K562 (cell line): Measurements from ENCODE around the gene CCM2. TPM values are rescaled to one million over a fixed set of nuclear protein-coding genes. Genes with fewer than 3 reads are reported as not detected.

Experiments
- ATAC-seq: fragments of 200-7000 bp; cut with Tn5 transposase; 3 replicates; pipeline ENCODE4 v1.9.1; 2020; ENCODE audit warnings: moderate library complexity
- BruUV-seq: library from RNA; stranded (reverse); fragments of 400-500 nt; replicated peaks from 2 replicates; lab custom pipeline; 2021; lab: Mats Ljungman, UMichigan
- CTCF ChIA-PET: fragments of 300-600 bp; formaldehyde crosslinking; extraction: SDS; loops from one replicate; lab custom pipeline; 2021; ENCODE audit warnings: low intra/inter-chr PET ratio; lab: Yijun Ruan, JAX
- POLR2A ChIA-PET: fragments of 300-600, 350-650 bp; sonication (Branson Sonifier 250); formaldehyde crosslinking; extraction: SDS; loops from one replicate; lab custom pipeline; 2021; ENCODE audit warnings: antibody characterized with exemption, inconsistent platforms; lab: Yijun Ruan, JAX
- DNase-seq, 4 experiments: peaks; one replicate each; pipeline versions ENCODE4 v3.0.0 to v3.0.0-alpha.2; 2011 to 2018; ENCODE audit warnings: low spot score in 3 of 4, mixed read lengths in 3 of 4; ENCODE audit errors: extremely low read depth in 1 of 4
- FAIRE-seq: peaks from 2 replicates; lab custom pipeline; 2011; peaks lifted over from hg19 to GRCh38; lab: Jason Lieb, UNC
- H2AFZ ChIP-seq: 2 replicates; pipeline ENCODE4 v1.6.0; 2011; ENCODE audit warnings: low read depth, low read length, control low read depth, inconsistent platforms
- H3K27ac ChIP-seq: fragments of 200-600 bp; 3 replicates; pipeline ENCODE4 v1.8.0; 2011; ENCODE audit warnings: low read depth, mild to moderate bottlenecking, control low read depth, inconsistent platforms, low read length, moderate library complexity, mixed read lengths; ENCODE audit errors: extremely low read depth
- H3K27me3 ChIP-seq, 2 experiments: fragments of 300-600 bp in 1 of 2; 2 replicates in 1 of 2; 3 replicates in 1 of 2; pipeline versions ENCODE4 v1.6.0 to v1.8.0; 2011; ENCODE audit warnings: inconsistent platforms in 2 of 2, low read length in 2 of 2, mild to moderate bottlenecking in 1 of 2, mixed read lengths in 1 of 2, moderate library complexity in 1 of 2; ENCODE audit not compliant: control insufficient read depth in 2 of 2, insufficient read depth in 2 of 2
- H3K36me3 ChIP-seq: fragments of 300-600 bp; 3 replicates; pipeline ENCODE4 v1.8.0; 2011; ENCODE audit warnings: mild to moderate bottlenecking, low read length, inconsistent platforms; ENCODE audit not compliant: control insufficient read depth, insufficient read depth
- H3K4me1 ChIP-seq, 2 experiments: fragments of 200-600 bp in 1 of 2; replicated peaks in 1 of 2; 2 replicates in 1 of 2; 3 replicates in 1 of 2; pipeline versions ENCODE4 v1.5.1 to v1.8.0; 2011; ENCODE audit warnings: inconsistent platforms in 2 of 2, low read length in 2 of 2, mild to moderate bottlenecking in 1 of 2, mixed read lengths in 1 of 2, moderate library complexity in 1 of 2; ENCODE audit not compliant: control insufficient read depth in 2 of 2, insufficient read depth in 2 of 2
- H3K4me2 ChIP-seq: 2 replicates; pipeline ENCODE4 v1.6.1; 2011; ENCODE audit warnings: low read length, control low read depth, inconsistent platforms, mixed read lengths; ENCODE audit not compliant: insufficient read depth
- H3K4me3 ChIP-seq: fragments of 200-600 bp; sonication (generic), shearing (Covaris generic); 2 replicates; pipeline ENCODE4 v1.5.1; 2016; ENCODE audit warnings: control low read depth, inconsistent platforms
- H3K79me2 ChIP-seq: fragments of 200-600 bp; 3 replicates; pipeline ENCODE4 v1.8.0; 2011; ENCODE audit warnings: low read length, inconsistent platforms; ENCODE audit not compliant: control insufficient read depth, insufficient read depth
- H3K9ac ChIP-seq, 2 experiments: 2 replicates each; pipeline versions ENCODE4 v1.6.0 to v1.6.1; 2011; ENCODE audit warnings: low read depth in 2 of 2, low read length in 2 of 2, control low read depth in 1 of 2, inconsistent platforms in 1 of 2, mild to moderate bottlenecking in 1 of 2, mixed read lengths in 1 of 2; ENCODE audit not compliant: insufficient read depth in 1 of 2
- H3K9me1 ChIP-seq: one replicate; pipeline ENCODE4 v1.6.0; 2011; ENCODE audit warnings: inconsistent platforms, mild to moderate bottlenecking, low read length, moderate library complexity; ENCODE audit not compliant: control insufficient read depth, insufficient read depth
- H3K9me3 ChIP-seq: replicated peaks from 2 replicates; pipeline ENCODE4 v1.5.1; 2011; ENCODE audit warnings: low read depth, low read length, inconsistent platforms; ENCODE audit not compliant: control insufficient read depth, insufficient read depth
- H4K20me1 ChIP-seq: replicated peaks from 2 replicates; pipeline ENCODE4 v1.6.1; 2011; ENCODE audit warnings: low read length, inconsistent platforms, mixed read lengths; ENCODE audit not compliant: control insufficient read depth, insufficient read depth
- BHLHE40 ChIP-seq: IDR thresholded peaks from 2 replicates; pipeline ENCODE4 v1.6.1; 2011; ENCODE audit warnings: low read length, improper control_type of control experiment
- CBFA2T3 ChIP-seq: fragments of 450-650 bp; IDR thresholded peaks from 2 replicates; pipeline ENCODE4 v1.6.1; 2017
- CREM ChIP-seq: IDR thresholded peaks from 2 replicates; pipeline ENCODE4 v1.6.1; 2014; ENCODE audit warnings: antibody characterized with exemption, low read depth
- OTX1 ChIP-seq: fragments of 450-650 bp; formaldehyde crosslinking; IDR thresholded peaks from 2 replicates; pipeline ENCODE4 v1.4.0; 2022; ENCODE audit warnings: mild to moderate bottlenecking
- RBFOX2 ChIP-seq: fragments of 200-400 bp; formaldehyde crosslinking; IDR thresholded peaks from 2 replicates; pipeline ENCODE4 v1.6.1; 2017; ENCODE audit warnings: low read depth, mild to moderate bottlenecking, low read length, moderate library complexity
- ZFP1 ChIP-seq: fragments of 450-650 bp; formaldehyde crosslinking; IDR thresholded peaks from 2 replicates; pipeline ENCODE4 v1.4.0; 2020; ENCODE audit warnings: mild to moderate bottlenecking, mixed read lengths
- ZNF57 ChIP-seq: fragments of 450-650 bp; formaldehyde crosslinking; IDR thresholded peaks from 2 replicates; pipeline ENCODE4 v1.4.0; 2020; ENCODE audit warnings: mild to moderate bottlenecking, moderate library complexity
- ZNF764 ChIP-seq: fragments of 250-450 bp; sonication (Bioruptor Pico); IDR thresholded peaks from 2 replicates; pipeline ENCODE4 v1.4.0; 2020; ENCODE audit warnings: low read depth, mild to moderate bottlenecking, moderate library complexity
- WGBS: fragments of 100-300 bp; shearing (Covaris generic); methylation state at CpG from one replicate; pipeline ENCODE4 v1.1.6; 2016; ENCODE audit warnings: low coverage, mixed read lengths; ENCODE audit not compliant: insufficient coverage; ENCODE audit errors: missing lambda C conversion rate; 5-methylcytosine and 5-hydroxymethylcytosine counted together
- in situ Hi-C: fragments of 300-500 bp; cut with MboI; formaldehyde crosslinking; loops from 4 replicates; pipeline ENCODE4 v1.15.0; 2018; ENCODE audit warnings: inconsistent platforms, mixed read lengths
- intact Hi-C: fragments of 100-400 bp; cut with micrococcal nuclease; formaldehyde crosslinking; loops from 2 replicates; pipeline ENCODE4 v1.14.2; 2022
- polyA plus RNA-seq, 8 experiments: library from polyadenylated mRNA; depleted of rRNA in 4 of 8; stranded (reverse) in 5 of 8; unstranded in 3 of 8; fragments of >200 nt; fragmentation: Nextera tagmentation in 2 of 8; fragmentation: Illumina TruSeq in 1 of 8; extraction: Ambion mirVana in 2 of 8; extraction: Trizol in 1 of 8; gene quantifications; 2 replicates each; pipeline versions ENCODE4 v1.2.1 to v1.2.3, GENCODE V29; 2011 to 2014; ENCODE audit warnings: inconsistent platforms in 1 of 8, missing spikeins in 1 of 8
- total RNA-seq, 7 experiments: library from RNA; depleted of rRNA in 6 of 7; stranded (reverse); fragments of >200 nt in 6 of 7; fragmentation: Illumina TruSeq in 2 of 7; extraction: Trizol in 2 of 7; gene quantifications; 2 replicates each; pipeline versions ENCODE4 v1.2.1 to v1.2.3, GENCODE V29; 2011 to 2021; ENCODE audit warnings: low replicate concordance in 1 of 7
- TF ChIP-seq, protein P1 (sequence below): sonication (generic); formaldehyde crosslinking; IDR thresholded peaks from 2 replicates; pipeline ENCODE4 v1.8.0; 2023; ENCODE audit warnings: mild to moderate bottlenecking, missing genetic modification reagents
- TF ChIP-seq, protein P2 (sequence below): fragments of 150-350 bp; conservative IDR thresholded peaks from 2 replicates; pipeline ENCODE4 v1.6.1; 2014; ENCODE audit warnings: low read length
- TF ChIP-seq, protein P3 (sequence below): fragments of 450-650 bp; IDR thresholded peaks from 2 replicates; pipeline ENCODE4 v1.6.1; 2014; ENCODE audit warnings: low read depth, mild to moderate bottlenecking, moderate library complexity, borderline replicate concordance
- TF ChIP-seq, protein P4 (sequence below): IDR thresholded peaks from 2 replicates; pipeline ENCODE4 v1.6.1; 2011; ENCODE audit warnings: borderline replicate concordance, low read depth, mild to moderate bottlenecking, moderate library complexity, low read length; ENCODE audit not compliant: insufficient read depth, poor library complexity, severe bottlenecking

Gene CCM2
- total and polyA plus RNA-seq, 9 of the 15 experiments (the other 6 are each of a cell fraction or from before 2014, with no cell fraction given) = 0.41 to 38.6 (median 25.9) TPM

DNA sequence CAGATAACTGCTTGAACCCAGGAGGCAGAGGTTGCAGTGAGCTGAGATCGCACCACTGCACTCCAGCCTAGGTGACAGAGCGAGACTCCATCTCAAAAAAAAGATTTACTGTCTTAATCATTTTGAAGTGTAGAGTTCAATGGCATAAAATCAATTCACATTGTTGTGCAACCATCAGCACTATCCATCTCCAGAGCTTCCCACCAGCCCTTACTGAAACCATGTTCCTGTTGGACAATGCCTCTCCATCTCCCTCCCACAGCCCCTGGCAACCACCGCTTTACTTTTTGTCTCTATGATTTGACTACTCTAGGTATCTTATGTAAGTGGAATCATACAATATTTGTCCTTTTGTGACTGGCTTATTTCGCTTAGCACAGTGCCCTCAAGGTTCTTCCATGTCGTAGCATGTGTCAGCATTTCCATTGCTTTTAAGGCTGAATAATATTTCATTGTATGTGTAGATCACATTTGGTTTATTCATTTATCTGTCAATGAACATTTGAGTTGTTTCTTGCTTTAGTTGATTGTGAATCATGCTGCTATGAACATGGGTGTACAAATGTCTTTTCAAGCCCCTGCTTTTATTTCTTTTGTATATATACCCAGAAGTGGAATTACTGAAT is 55.7 kb downstream of the CCM2 start:
- Histone ChIP-seq H3K9me1 (no peaks in the 10 kb centered on the region), H3K79me2 (peaks cover 24% of the 10 kb centered on the region), H3K4me1 (no peaks in the 10 kb centered on the region), H4K20me1 (no peaks in the 10 kb centered on the region), H3K9me3 (no peaks in the 10 kb centered on the region), H3K36me3 (peaks cover 20% of the 10 kb centered on the region; the same call in 2 of the 3 replicates), H3K27me3 (no peaks in the 10 kb centered on the region), H3K4me3 (no peak overlapping the region), H3K4me2 (no peak overlapping the region), H3K27ac (no peak overlapping the region), H3K9ac (no peak overlapping the region), H2AFZ (no peak overlapping the region)
- ChIA-PET POLR2A (interaction anchor here (1.0 to 1.4 kb wide), 2 partner anchors 56 to 70 kb away, joined by 3 read pairs; partner anchors contain the start of gene TBRG4), CTCF (no interaction called here)
- no peak for DNase-seq
- WGBS = 92% methylated on average over 5 of the region's 5 CpGs
- no TSS peak for BruUV-seq
- ATAC-seq = no peak
- in situ Hi-C loops = no loop called here
- no peak for FAIRE-seq
- intact Hi-C loops = no loop called here
- TF ChIP-seq BHLHE40 (no peak), RBFOX2 (no peak), ZNF764 (CRISPR knock-in tag) (no peak), CBFA2T3 (no peak), OTX1 (CRISPR knock-in tag) (no peak), CREM (no peak), ZFP1 (CRISPR knock-in tag) (no peak), ZNF57 (CRISPR knock-in tag) (no peak)
- TF ChIP-seq, protein P1, sequence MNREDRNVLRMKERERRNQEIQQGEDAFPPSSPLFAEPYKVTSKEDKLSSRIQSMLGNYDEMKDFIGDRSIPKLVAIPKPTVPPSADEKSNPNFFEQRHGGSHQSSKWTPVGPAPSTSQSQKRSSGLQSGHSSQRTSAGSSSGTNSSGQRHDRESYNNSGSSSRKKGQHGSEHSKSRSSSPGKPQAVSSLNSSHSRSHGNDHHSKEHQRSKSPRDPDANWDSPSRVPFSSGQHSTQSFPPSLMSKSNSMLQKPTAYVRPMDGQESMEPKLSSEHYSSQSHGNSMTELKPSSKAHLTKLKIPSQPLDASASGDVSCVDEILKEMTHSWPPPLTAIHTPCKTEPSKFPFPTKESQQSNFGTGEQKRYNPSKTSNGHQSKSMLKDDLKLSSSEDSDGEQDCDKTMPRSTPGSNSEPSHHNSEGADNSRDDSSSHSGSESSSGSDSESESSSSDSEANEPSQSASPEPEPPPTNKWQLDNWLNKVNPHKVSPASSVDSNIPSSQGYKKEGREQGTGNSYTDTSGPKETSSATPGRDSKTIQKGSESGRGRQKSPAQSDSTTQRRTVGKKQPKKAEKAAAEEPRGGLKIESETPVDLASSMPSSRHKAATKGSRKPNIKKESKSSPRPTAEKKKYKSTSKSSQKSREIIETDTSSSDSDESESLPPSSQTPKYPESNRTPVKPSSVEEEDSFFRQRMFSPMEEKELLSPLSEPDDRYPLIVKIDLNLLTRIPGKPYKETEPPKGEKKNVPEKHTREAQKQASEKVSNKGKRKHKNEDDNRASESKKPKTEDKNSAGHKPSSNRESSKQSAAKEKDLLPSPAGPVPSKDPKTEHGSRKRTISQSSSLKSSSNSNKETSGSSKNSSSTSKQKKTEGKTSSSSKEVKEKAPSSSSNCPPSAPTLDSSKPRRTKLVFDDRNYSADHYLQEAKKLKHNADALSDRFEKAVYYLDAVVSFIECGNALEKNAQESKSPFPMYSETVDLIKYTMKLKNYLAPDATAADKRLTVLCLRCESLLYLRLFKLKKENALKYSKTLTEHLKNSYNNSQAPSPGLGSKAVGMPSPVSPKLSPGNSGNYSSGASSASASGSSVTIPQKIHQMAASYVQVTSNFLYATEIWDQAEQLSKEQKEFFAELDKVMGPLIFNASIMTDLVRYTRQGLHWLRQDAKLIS (CRISPR knock-in tag) = no peak
- TF ChIP-seq, protein P2, sequence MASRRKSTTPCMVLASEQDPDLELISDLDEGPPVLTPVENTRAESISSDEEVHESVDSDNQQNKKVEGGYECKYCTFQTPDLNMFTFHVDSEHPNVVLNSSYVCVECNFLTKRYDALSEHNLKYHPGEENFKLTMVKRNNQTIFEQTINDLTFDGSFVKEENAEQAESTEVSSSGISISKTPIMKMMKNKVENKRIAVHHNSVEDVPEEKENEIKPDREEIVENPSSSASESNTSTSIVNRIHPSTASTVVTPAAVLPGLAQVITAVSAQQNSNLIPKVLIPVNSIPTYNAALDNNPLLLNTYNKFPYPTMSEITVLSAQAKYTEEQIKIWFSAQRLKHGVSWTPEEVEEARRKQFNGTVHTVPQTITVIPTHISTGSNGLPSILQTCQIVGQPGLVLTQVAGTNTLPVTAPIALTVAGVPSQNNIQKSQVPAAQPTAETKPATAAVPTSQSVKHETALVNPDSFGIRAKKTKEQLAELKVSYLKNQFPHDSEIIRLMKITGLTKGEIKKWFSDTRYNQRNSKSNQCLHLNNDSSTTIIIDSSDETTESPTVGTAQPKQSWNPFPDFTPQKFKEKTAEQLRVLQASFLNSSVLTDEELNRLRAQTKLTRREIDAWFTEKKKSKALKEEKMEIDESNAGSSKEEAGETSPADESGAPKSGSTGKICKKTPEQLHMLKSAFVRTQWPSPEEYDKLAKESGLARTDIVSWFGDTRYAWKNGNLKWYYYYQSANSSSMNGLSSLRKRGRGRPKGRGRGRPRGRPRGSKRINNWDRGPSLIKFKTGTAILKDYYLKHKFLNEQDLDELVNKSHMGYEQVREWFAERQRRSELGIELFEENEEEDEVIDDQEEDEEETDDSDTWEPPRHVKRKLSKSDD = no peak
- TF ChIP-seq, protein P3, sequence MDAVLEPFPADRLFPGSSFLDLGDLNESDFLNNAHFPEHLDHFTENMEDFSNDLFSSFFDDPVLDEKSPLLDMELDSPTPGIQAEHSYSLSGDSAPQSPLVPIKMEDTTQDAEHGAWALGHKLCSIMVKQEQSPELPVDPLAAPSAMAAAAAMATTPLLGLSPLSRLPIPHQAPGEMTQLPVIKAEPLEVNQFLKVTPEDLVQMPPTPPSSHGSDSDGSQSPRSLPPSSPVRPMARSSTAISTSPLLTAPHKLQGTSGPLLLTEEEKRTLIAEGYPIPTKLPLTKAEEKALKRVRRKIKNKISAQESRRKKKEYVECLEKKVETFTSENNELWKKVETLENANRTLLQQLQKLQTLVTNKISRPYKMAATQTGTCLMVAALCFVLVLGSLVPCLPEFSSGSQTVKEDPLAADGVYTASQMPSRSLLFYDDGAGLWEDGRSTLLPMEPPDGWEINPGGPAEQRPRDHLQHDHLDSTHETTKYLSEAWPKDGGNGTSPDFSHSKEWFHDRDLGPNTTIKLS = no peak
- TF ChIP-seq, protein P4, sequence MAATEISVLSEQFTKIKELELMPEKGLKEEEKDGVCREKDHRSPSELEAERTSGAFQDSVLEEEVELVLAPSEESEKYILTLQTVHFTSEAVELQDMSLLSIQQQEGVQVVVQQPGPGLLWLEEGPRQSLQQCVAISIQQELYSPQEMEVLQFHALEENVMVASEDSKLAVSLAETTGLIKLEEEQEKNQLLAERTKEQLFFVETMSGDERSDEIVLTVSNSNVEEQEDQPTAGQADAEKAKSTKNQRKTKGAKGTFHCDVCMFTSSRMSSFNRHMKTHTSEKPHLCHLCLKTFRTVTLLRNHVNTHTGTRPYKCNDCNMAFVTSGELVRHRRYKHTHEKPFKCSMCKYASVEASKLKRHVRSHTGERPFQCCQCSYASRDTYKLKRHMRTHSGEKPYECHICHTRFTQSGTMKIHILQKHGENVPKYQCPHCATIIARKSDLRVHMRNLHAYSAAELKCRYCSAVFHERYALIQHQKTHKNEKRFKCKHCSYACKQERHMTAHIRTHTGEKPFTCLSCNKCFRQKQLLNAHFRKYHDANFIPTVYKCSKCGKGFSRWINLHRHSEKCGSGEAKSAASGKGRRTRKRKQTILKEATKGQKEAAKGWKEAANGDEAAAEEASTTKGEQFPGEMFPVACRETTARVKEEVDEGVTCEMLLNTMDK = no peak
